ENCODE data around the gene TMEM170A.
"Not testable (repeated sequence)": the region's sequence is repeated elsewhere in the genome, so short reads cannot be mapped to it uniquely, and the experiment has no call there.

TMEM170A gene

DNA sequence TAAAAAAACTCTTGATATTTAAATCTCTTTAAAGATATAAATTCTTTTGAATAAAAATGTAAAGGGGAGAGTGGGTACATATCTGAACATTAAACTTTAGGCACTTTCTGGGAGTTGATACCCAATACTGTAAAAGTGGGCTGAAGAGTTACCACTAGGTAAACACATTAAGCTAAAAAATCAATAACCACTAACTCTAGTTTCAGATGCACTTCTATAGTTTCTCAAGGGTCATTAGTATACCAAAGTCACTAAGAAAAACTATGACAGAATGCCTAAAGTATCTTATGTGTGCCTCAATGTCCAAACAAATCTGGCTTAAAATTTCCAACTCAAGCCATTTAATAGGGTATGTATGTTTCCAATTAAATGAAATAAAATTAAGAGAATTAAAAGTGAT is 18.1 kb downstream of the TMEM170A start:
- no peak for DNase-seq

DNA sequence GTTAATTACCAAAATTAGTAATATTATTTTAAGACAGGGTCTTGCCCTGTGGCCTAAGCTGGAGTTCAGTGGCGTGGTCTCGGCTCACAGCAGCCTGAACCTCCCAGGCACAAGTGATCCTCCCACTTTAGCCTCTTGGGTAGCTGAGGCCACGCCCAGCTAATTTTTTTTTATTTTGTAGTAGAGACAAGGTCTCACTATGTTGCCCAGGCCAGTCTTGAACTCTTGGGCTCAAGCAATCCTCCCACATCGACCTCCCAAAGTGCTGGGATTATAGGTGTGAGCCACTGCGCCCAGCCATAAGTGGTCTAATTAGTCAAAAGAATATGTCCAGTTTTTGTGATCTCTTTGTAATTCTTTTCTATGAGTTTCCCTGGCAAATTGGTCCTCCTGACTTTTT is 19.2 kb downstream of the TMEM170A start:
- no peak for DNase-seq

DNA sequence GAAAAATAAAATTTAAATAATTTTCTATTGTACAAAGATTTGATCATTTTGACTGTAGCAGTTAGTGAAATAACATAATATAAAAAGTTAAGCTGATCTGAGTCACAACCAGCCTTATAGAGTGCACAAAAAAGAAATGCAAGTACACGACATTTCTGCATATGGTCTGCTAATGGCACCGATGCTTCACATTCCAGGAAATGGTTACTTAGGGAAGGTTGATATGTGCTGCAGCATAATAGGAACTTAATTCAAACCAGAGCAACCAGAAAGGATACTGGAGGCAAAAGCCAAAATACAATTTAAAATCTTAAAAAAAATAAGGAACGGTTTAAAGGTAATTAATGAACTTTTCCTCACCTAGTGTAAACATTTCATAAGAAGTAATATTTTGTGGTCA is 21.2 kb downstream of the TMEM170A start:
- DNase-seq: no peak

DNA sequence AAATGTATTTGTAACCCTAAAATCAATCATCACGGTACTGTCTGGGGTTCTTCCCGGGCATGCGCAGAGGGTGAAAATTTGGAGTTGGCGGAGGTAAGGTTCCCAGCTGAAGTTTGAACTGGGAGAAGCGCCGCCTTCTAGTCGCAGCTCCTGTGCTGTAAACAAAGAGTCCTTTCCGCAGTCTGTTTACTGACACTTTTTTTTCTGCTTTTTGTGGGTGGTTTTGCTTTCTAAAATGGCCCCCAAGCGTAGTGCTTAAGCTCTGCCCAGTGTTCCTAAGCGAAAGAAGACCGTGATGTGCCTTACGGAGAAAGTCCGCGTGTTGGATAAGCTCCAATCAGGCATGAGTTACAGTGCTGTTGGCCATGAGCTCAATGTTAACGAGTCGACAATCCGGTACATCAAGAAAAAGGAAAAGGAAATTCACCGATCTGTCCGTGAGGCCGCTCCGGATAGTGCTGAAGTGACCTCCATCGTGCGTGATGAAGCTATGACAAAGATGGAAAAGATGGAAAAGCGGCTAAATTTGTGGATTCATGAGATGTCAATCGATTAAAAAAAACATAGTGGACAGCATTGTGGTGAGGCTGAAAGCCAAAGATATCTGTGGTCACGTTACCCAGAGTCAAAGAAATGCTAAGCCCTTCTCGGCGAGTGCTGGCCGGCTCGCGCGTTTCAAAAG is 30.6 kb downstream of the TMEM170A start:
- no peak for DNase-seq

DNA sequence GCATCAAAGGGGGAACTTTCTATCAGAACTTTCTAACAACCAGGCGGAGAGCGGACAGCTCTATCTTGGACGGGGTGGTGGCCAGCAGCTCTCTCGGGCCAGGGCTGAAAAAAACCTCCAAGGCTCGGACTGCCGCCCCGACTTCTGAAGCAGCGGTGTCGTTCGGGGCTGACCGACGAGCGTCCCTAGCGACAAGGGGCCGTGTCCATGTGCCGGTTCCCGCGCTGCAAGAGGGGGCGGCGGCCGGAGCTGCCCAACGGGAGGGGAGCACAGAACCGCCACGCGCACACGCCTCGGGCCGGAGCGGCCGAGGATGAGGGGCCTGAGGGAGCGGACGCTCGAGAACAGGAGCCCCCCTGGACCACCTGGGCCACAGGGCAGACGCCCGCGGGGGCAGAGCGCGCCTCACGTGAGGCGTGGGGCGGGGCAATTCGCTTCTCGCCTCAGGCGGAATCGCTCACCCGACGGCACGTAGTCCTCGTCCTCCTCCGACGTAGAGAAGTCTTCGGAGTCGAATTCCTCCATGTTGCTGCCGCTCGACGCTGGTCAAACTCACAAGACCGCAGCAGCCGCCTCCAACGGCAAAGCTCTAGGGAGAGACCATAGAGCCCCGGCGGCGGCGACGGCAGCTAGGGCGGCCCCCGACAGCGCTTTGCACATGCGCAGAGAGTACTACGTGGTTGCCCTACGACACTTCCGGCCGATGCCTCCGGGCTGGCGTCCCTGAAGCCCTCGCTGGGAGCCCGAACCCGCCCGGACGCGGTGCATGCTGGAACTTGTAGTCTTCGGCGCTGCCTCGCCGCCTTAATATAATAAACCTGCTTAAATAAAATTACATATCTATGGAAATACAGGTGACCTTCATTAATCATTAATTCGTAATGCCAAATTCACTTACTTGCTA is 31.4 kb downstream of the TMEM170A start, which contains the start of gene CFDP1:
CFDP1 (minus strand) TSS at position 676 of the 904 bp plus-strand sequence; CDS start at position 525, 151 bp downstream.
- DNase-seq: peak; percentile 87

DNA sequence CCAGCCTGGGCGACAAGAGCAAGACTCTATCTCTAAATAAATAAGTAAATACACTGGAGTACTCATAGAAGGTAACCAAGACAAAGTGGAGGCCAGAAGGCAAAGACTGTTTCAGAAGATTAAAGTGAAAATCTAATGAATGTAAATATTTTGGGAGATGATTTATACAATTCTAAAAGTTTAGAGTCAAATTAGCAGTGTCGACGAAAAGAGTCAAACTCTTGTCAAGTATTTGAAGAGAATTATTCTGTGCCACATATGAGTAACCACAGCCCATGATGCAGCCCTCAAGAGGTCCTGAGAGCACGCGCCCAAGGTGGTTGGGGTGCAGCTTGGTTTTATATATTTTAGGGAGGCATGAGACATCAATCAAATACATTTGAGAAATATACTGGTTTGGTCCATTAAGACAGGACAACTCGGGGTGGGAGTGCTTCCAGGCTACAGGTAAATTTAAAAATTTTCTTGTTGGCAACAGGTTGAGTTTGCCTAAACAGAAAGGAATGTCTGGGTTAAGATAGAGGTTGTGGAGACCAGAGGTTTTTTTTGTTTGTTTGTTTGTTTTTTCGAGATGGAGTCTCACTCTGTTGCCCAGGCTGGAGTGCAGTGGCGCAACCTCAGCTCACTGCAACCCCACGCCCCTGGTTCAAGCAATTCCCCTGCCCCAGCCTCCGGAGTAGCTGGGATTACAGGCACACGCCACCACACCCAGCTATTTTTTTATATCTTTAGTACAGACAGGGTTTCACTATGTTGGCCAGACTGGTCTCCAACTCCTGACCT is 34.7 kb downstream of the TMEM170A start:
- no peak for DNase-seq

DNA sequence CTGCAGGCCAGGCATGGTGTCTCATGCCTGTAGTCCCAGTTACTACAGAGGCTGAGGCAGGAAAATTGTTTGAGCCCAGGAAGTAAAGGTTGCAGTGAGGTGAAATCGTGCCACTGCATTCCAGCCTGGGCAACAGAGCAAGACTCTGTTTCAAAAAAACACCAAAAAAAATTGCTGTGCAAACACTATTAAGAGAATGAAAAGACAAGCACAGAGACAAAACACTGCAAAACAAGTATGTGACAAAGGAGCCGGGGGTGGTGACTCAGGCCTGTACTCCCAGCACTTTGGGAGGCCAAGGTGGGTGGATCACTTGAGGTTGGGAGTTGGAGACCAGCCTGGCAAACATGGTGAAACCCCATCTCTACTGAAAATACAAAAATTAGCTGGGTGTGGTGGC is 38.0 kb downstream of the TMEM170A start:
- DNase-seq: not testable (repeated sequence)

DNA sequence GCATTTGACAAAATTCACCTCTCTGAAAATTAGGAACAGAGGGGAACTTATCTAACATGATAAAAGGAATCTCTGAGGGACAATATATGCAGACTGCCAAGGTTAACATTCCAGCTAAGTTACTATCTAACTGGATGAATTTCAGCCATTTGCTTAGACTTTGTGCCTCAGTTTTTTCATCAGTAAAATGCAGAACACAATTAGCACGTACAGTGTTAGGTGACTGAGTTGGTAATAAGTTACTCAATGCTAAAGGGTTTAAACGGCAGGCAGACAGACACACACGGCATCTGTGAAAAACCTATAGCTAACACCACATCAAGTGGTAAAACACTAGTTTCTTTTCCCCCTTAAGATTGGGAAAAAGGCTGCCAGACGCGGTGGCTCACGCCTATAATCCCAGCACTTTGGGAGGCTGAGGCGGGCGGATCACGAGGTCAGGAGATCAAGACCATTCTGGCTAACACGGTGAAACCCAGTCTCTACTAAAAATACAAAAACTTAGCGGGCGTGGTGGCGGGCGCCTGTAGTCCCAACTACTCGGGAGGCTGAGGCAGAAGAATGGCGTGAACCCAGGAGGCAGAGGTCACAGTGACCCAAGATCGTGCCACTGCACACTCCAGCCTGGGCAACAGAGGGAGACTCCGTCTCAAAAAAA is 40.3 kb downstream of the TMEM170A start:
- DNase-seq: not testable (repeated sequence)

DNA sequence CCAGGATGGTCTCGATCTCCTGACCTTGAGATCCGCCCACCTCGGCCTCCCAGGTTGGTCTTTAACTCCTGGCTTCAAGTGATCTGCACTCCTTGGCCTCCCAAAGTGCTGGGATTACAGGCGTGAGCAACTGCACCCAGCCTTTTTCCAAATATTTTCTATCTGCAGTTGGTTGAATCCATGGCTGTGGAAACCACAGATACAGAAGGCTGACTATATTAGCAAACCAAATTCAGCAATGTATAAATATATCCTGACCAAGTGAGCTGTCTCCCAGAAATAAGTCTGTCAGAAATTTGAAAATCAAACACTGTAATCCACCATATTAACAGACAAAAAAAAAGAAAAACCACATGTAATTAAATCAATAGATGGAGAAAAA is 40.8 kb downstream of the TMEM170A start:
- DNase-seq: no peak

DNA sequence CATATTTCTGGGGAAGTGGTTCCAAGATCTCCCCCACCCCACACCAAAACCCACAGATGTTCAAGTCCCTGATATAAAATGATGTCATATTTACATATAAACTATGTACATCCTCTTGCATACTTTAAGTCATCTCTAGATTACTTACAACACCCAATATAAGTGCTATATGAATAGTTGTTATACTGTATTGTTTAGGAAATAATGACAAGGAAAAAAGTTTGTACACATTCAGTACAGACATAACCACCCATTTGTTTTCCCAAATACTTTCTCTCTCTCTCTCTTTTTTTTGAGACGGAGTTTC is 42.7 kb downstream of the TMEM170A start:
- no peak for DNase-seq

DNA sequence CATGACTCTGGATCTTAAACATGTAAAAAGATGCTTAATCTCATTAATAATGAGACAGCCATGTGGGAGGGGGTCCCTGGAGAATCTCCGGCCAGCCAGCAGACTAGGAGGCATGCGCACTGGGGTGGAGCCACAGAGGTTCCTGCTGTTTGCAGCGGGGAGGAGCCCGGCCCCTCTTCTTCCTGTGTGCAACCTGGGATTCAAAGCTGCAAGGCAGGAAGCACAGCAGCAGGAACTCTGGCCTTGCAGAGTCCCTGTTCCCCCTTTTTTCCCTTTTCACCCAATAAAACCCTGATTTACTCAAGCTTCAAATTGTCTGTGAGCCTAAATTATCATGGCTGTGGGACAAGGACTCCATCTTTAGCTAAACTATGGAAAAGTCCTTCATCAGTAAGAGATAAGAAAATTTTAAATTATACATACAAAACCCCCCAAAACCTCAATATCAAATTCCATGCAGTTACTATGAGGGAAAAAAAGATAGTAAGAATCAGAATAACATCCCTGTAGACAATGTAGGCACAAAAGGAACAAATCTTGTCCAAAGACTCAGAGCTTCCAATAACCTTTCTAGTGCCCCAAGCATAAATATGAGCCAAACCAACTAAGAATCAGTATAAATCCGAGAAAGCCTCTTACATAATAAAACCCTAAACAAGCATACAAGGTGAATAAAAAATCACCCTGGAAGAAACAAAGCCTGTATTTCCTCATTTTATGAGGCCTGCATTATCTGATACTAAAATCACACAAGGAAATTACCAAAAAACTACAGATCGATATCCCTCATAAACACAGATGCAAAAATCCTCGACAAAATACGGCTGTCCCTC is 43.3 kb downstream of the TMEM170A start:
- DNase-seq: no peak

DNA sequence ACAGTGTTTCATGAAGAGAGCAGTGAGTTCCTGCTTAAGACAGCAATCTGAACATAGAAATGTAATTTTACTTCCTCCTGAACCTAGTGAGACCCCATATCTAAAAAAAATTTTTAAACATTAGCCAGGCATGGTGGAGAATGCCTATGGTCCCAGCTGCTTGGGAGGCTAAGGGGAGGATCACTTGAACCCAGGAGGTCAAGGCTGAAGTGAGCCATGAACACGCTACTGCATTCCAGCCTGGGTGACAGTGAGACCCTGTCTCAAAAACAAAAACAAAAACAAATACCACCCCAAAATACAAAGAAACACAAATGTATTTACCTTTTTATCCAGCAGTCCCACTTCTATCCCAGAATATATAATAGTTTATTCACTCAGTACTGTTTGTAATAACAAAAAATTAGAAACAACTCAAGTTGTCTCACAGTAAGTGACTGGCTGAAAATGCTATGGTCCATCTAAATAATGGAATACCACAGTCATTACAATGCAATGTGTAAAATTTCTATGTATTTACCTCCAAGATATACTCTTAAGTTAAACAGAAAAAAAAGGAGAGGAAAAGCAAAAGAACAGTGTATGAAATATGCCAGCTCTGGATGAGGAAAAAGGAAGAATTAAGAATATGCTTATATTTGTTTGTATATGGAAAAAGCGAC is 47.5 kb downstream of the TMEM170A start:
- DNase-seq: no peak

DNA sequence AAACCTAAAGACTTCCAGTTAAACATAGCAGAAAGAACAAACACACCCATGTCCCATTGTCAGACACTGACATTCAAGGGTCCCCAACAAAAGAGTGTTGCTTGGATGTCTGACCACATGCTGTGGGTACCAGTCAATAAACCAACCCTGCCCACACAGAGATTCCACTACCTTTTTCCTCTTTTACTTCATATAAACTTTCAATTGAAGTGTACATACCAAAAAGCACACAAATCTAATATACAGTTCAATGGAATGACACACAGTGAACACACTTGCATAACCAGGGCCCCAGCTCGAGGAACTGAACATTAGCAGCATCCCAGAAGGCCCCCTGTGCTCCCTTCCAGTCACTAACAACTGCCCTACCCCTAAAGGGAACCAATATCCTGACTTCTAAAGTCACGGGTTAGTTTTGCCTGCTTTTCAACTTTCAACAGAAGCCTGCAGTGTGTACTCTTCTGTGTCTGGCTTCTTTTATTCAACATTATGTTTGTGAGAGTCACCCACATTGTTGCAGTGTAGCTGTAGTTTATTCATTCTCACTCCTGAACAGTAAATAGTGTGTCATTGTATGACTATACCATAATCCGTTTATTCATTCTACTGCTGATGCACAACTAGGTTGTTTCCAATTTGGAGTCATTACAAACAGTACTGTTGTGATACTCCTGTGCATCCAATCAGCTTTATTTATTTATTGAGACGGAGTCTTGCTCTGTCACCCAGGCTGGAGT is 49.2 kb downstream of the TMEM170A start:
- no peak for DNase-seq

DNA sequence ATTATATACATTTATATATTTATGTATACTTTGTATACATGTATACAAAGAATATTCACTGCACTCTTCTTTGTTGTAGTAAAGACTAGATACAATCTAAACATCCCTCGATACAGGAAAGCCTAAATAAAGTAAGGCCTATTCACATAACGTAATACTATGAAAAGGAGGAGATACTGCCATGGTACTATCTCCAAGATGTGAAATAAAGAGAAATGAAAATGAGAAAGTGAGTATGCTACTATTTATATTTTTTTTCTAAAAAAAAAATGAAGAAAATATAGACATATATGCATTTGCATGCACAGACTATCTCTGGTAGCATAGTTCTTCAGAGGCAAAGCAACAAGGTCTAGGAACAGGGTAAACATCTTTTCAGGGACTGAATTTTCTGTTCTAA is 50.5 kb downstream of the TMEM170A start:
- no peak for DNase-seq

DNA sequence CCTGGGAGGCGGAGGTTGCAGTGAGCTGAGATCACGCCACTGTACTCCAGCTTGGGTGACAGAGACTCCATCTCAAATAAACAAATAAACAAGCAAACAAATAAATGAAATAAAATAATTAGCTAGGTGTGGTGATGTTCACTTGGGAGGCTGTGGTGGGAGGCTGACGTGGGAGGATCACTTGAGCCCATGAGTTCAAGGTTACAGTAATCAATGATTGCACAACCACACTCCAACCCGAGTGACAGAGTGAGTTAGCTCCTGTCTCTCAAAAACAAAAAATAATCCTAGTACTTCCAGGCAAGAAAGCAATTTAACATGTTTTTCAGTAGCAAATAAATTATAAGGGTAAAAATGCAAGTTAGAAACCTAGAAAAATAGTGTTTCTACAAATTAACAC is 57.5 kb downstream of the TMEM170A start:
- DNase-seq: no peak

DNA sequence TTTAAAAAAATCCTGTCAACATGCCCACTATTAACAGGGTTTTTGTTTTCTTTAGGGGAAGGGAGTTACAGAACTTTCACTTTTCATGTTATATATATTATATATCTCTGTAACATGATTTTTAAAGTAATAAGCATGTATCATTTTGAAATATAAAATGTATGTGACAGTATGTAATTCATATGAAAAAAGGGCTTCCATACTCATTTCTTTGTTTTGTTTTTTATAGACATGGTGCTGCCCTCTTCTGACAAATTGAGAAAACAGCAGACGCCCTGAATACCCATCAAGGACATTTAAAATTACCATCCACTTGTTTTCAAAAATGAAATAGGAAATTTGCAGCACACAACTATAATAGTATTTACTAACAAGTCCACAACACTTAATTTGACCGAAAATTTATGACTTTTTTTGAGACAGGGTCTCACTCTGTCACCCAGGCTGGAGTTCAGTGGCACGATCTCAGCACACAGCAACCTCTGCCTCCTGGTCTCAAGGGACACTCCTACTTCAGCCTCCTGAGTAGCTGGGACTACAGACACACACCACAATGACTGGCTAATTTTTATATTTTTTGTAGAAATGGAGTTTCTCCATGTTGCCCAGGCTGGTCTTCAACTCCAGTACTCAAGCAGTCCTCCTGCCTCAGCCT is 61.5 kb downstream of the TMEM170A start:
- peak; percentile 53 for DNase-seq

DNA sequence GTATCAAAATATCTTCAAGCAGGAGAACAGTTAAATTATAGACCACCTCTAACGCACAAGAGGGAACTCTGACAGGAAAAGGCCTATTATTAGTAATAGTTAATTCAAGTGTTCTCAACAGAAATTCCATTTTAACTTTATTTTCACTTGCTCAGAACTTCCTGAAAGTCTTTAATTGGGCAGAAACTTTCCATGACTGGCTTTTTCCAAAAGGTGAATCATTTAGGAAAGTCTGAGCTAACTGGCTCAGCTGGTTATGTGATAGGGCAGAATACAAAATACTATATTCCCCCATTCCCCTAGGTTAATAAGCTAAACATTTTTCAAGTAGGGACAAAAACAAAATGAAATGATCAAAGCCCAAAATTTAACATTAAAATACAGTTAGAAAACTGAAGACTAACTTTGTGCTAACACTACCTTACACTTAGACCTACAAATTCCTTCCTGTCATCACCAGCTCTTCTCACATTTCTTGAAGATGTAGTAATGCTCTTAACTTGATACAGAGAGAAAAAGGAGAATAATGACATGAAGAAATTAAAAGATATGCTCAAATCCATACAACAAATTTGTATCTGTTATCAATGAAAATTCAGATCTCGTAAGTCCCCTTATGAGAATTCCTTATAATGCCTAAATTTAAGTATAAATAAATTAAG is 62.2 kb downstream of the TMEM170A start:
- no peak for DNase-seq

DNA sequence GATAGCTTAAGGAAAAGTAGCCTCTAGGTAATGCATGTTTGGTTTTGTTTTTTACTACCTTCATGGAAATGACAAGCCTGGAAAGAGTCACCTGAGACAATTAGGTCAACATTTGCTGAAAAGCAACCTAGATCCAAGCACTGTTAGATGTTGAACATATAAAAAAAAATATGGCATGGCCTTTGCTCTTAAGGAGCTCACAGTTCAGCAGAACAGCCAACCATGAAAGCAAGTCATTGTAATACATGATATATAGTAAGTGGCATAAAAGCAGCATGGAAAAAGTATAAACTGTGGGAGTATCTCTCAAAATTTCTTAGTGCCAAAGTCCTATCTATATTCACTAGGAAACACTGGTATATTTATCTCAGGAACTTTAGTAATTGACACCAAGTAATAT is 62.8 kb downstream of the TMEM170A start:
- DNase-seq: no peak

DNA sequence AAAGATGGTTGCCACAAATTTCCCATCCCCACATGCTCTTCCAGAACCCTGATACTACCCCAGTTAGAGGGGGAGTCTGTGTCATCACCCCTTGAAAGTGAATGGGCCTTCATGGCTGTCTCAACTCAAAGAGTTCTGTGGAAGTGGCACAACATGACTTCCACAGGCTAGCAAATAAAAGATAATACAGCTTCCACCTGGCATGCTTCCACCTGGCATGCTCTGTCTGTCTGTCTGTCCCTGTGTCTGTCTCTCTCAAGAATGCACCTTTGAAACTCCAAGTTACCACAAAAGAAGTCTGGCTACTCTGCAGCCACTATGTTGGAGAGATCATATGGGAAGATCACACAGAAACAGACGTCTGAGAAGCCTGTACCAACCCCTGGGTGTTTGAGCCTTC is 66.2 kb downstream of the TMEM170A start:
- DNase-seq: no peak

DNA sequence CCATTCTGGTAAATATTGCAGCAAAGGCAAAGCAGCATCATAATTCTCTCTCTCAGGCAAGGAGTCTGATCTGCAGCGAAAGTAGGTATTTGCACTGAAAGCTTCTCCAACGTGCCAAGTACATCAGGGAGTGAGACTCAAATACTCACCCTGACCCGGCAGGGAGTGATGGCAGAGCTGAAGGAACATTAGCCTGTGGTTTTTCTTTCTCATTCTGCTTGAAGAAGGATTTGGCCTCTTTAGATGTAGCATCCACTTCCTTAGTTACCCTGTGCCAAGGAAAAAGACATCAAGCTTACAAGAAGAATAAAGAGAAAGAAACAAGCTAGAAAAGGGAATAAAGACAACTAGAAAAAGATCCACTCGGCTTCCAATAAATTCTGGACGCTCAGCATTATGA is 69.5 kb downstream of the TMEM170A start:
- DNase-seq: no peak

Measured in NCI-H1694 treated with DMSO at 0.1 percent for 48 hours (cell line).